Fibroblast of the conjunctiva (primary cell): ENCODE results near the gene MYL5.
"Not testable (repeated sequence)": the region's sequence is repeated elsewhere in the genome, so short reads cannot be mapped to it uniquely, and the experiment has no call there.

ENCODE experiments used
- DNase-seq: peaks from one replicate; pipeline ENCODE4 v3.0.0-alpha.2; 2010; ENCODE audit warnings: low read depth

The MYL5 gene

DNA sequence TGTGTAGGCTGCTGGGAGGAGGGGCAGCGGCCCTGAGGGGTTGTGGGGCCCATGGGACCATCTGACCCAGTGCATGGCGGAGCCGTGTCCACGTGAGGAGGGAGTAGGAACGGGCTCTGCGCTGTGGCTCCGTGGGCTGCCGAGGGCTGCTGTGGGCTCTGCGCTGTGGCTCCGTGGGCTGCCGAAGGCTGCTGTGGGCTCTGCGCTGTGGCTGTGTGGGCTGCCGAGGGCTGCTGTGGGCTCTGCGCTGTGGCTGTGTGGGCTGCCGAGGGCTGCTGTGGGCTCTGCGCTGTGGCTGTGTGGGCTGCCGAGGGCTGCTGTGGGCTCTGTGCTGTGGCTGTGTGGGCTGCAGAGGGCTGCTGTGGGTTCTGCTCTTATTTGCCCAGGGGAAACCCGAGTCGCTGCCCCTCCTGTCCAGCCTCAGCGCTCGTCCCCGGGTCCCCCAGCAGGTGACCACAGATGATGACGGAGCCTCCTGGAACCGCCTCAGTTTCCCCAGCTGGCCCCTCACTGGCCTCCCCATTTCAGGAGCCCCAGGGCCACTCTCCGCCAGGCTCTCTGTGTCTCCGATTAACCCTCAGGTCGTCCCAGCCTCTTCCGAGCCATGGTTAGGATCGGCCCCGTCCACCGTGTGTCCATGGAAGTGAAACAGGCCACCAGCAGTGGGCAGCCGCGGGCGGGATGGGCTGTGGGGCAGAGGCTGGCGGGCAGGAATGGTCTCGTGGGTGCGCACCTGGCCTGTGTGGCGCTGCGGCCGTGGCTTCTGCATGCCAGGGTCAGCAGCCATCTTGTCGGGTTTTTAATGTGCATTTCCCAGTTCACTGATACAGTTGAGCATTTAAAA is 51.3 kb downstream of the MYL5 start:
- DNase-seq: no peak

DNA sequence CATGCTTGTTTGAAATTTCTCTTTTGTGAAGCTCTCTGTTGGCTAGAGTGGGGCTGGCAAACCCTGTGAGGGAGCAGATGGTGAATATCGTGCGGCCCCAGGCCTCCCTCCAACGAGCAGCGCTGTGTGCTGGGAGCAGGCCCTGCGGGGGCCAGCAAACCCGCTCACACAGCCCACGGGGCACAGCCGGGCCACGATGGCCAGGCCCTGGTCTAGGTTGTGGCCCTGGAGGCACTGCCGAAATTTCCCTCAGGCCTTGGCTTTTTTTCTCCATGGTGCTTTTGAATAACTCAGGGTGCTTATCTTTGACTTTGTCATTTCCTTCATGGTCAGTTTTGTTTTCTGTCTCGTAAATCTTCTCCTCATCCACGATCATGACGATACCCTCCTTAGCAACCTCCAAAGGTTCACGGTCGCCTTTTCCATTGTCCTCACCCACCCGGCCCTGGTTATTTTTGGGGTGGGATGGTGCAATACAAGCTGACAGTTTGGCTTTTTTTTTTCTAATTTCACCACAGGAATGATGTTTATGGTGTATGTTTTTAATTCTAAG is 52.0 kb downstream of the MYL5 start:
- DNase-seq: no peak

DNA sequence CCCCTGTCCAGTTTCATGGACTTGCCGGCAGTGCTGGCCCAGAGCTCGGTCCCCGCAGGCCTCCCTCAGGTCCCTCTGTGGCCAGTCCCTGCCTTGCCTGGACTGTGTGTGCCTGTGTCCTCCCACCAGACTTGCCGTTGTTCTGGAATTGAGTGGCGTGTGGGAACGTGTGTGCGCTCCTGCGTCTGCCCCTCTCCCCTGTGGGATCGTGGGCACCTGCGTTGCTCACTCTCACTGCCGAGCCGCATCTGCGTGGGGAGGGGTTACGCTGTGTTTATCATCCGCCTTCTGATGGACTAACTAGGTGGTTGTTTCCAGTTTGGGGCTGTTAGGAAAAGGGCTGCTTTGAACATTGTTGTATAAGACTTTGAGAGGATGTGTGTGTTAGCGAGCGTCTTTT is 52.5 kb downstream of the MYL5 start:
- DNase-seq: no peak

DNA sequence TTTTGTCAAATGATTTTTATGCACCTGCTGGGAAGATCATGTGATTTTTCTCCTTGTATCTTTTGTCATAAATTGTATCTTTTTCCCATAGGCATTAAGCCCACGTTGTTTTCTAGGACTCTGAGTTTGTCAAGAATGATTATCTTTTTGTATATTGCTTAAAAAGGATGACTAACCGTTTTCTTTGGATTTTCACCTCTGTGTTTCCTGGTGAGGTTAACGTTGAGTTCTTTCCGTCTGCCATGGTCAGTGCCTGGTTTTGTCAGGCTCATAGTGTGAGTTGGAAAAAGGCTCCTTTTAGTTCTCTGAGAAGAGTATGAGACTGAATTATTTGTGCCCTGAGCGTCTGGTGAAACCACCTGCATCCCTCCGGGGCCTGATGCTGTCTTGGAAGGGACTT is 53.2 kb downstream of the MYL5 start:
- DNase-seq: no peak

DNA sequence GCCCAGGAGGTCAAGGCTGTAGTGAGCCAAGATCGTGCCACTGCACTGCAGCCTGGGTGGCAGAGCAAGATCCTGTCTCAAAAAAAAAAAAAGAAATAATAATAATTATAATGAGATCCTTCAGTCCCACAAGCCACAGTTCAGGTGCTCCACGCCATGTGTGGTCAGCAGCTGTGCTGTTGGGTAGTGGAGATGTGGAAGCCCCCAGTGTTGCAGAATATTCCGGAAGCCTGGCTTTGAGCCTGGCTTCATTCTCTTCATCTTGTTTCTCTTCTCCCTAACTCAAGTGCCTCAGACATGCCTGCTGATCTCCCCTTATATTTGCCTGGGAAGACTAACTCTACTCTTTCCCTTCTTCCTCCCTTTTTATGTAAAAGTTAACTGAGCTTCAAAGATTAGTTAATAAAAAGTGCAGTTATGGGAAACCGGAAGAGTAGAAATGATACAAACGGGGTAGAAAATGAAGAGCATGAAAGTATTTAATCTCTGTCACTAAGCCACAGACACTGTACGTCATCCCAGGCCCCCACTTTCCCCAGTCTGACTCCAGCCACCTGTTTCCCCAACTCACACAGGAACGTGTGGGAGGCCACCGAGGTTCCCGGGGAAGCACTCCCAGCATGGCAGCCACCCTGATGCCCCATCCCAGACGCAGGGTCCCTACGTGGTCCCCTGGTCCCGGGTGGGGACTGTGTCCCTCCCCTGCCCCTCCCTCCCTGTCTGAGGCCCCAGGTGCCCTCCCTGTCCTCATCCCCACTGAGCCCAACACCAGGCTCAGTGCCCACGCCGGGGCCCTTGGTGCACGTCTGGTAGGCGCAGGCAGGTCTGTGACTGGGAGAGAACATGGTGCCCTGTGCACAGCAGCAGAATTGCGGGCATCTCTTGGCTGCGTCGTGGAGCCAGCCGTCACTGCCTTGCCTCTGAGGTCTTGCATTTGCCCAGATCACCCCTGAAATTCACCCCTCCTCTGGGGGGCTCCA is 55.3 kb downstream of the MYL5 start:
- DNase-seq: no peak

DNA sequence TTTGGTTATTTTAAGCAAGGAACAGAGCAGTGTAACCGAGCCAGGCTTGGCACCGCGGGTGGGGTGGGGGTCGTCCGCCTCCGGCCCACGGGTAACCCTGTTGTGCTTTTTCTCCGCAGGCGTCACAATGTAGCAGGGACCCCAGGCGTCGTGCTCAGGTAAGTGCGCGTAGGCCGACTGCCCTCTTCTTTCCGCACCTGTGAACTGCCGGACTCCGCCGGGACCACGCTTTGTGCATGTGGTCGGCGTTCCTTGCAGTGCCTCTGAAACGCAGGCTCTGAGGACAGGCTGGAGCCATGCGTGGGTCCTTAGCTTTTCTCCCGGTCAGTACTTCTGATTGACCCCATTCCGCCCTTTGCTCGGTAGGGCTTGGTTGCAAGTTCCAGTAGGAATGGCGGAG is 56.2 kb downstream of the MYL5 start:
- no peak for DNase-seq

DNA sequence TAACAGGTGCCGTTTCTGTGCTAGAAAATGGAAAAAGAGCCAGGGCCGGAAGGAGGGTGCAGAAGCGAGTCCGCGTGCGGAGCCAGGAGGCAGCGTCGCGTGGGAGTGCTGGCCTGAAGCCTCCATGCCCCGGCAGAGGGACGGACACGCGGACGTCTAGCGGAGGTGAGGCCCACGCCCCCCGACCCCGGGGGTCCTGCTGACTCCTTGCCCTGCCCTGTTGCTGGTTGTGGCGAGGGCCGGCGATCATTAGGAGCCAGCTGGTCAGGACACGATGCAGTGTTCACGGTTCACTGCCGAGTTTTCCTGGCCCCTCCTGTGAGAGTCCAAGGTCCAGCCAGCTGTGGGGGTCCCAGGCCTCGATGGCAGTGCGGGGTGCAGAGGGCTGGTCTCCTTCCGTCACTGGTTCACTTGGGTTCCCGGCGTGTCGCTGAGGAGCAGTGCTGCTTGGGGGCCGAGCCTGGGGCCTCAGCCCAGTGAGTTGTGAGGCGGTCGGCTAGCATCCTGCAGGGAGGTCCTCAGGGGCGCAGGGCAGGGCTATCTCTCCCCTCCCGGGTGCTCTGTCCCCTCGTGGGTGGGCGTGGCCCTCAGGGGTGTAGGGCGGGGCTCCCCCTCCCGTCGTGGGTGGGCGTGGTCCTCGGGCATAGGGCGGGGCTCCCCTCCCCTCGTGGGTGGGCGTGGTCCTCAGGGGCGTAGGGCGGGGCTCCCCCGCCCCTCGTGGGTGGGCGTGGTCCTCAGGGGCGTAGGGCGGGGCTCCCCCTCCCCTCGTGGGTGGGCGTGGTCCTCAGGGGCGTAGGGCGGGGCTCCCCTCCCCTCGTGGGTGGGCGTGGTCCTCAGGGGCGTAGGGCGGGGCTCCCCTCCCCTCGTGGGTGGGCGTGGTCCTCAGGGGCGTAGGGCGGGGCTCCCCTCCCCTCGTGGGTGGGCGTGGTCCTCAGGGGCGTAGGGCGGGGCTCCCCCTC is 56.9 kb downstream of the MYL5 start:
- DNase-seq: not testable (repeated sequence)
